NCI-H146 treated with DMSO at 0.1 percent for 48 hours (cell line): Measurements from ENCODE around the gene GEMIN7.

Experiments used
- DNase-seq: peaks from one replicate; lab custom pipeline; 2025; ENCODE audit not compliant: unreplicated experiment; lab: John Stamatoyannopoulos, UW

The GEMIN7 gene, protein sequence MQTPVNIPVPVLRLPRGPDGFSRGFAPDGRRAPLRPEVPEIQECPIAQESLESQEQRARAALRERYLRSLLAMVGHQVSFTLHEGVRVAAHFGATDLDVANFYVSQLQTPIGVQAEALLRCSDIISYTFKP

DNA sequence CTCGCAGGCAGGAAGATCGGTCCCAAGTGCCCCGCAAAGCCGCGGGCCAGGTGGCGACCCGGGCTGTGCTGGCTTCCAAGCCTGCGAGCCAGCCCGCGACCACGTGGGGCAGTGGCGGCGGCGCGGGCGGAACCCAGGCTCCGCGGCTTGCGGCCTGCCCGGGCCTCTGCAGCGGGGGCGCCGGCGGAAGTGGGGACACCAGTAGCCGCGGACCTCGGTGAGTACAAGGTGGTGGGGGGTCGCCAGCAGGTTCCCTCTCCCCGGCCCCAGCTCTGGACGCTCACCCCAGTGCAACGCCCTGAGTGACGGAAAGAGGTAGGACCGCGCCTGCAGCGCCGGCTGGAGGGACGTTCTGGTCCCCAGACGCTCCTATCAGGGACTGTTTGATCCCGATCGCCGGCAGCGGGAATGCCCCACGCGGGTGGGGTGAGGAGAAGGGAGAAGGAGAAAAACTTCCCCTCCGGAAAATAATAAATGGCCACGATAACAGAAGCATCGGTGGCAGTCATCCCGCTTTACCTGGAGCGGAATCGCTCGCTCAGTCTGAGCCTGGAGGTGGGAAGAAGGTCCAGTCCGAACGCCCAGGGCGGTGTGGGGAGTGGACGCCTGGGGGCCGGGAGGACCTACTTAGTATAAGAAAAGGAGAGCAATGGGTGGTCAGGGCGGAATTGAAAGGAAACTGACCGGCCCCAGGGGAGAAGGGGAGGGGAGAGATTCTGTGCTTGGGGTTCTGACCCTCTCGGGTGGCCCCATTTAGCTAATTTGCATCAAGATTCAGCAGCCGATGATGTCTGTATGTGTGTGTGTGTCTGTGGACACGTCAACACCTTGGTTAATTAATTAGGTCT lies at the start of gene GEMIN7:
Gene GEMIN7 (plus strand): TSS at position 198 of the 848 bp plus-strand sequence. CDS start 10,855 bp downstream, outside the sequence.
- peak; percentile 91 for DNase-seq

DNA sequence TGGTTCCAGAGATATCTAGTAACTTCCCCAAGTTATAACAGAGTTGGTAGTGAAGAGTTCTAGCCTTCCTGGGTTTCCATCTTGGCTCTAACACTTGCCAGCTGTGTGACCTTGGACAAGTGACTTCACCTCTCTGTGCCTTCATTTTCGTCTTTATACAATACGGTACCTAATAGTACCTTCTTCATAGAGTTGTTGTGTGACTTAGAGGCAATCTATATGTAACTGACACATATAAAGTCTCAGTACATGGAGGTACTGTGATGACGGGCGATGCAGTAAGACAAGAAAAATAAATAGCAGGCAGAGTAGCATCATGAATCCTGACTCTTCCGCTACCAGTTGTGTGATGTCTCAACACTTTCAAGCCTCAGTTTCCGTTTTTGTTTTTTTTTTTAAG lies 48.2 kb upstream of the GEMIN7 start:
- no peak for DNase-seq

DNA sequence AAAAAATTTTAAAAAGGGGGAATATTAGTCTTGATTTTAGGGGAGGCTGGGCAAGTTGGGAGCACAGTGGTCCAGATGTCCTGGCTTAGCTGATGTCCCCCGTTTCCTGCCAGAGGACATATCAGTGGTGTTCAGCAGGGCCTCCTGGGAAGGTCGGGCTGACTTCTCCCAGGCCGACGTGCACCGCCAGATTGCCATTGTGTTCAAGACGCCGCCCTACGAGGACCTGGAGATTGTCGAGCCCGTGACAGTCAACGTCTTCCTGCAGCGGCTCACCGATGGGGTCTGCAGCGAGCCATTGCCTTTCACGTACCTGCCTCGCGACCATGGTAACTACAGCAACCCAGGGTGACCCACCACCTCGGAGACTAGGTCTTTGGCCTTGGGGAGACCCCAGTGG lies 46.6 kb upstream of the GEMIN7 start:
- no peak for DNase-seq

DNA sequence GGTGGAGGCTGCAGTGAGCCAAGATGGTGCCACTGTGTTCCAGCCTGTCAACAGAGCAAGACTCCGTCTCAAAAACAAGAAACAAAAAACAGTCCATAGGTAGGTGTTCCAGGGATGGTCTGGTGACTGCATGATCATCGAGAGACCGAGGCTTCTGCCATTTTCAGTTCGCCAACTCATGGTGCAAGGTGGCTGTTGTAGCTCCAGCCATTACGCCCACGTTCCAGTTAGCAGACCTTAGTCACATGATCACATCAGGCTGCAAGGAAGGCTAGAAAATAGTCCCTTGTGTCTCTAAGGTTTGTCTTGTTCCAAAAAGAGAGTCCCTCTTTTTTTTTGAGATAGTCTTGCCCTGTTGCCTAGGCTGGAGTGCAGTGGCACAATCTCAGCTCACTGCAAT lies 43.3 kb upstream of the GEMIN7 start:
- no peak for DNase-seq

DNA sequence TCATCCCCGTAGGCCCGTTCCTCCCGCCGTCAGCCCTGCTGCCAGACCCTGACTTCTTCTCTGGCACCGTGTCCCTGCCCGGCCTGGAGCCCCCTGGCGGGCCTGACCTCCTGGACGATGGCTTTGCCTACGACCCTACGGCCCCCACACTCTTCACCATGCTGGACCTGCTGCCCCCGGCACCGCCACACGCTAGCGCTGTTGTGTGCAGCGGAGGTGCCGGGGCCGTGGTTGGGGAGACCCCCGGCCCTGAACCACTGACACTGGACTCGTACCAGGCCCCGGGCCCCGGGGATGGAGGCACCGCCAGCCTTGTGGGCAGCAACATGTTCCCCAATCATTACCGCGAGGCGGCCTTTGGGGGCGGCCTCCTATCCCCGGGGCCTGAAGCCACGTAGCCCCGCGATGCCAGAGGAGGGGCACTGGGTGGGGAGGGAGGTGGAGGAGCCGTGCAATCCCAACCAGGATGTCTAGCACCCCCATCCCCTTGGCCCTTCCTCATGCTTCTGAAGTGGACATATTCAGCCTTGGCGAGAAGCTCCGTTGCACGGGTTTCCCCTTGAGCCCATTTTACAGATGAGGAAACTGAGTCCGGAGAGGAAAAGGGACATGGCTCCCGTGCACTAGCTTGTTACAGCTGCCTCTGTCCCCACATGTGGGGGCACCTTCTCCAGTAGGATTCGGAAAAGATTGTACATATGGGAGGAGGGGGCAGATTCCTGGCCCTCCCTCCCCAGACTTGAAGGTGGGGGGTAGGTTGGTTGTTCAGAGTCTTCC lies 41.5 kb upstream of the GEMIN7 start:
- no peak for DNase-seq

DNA sequence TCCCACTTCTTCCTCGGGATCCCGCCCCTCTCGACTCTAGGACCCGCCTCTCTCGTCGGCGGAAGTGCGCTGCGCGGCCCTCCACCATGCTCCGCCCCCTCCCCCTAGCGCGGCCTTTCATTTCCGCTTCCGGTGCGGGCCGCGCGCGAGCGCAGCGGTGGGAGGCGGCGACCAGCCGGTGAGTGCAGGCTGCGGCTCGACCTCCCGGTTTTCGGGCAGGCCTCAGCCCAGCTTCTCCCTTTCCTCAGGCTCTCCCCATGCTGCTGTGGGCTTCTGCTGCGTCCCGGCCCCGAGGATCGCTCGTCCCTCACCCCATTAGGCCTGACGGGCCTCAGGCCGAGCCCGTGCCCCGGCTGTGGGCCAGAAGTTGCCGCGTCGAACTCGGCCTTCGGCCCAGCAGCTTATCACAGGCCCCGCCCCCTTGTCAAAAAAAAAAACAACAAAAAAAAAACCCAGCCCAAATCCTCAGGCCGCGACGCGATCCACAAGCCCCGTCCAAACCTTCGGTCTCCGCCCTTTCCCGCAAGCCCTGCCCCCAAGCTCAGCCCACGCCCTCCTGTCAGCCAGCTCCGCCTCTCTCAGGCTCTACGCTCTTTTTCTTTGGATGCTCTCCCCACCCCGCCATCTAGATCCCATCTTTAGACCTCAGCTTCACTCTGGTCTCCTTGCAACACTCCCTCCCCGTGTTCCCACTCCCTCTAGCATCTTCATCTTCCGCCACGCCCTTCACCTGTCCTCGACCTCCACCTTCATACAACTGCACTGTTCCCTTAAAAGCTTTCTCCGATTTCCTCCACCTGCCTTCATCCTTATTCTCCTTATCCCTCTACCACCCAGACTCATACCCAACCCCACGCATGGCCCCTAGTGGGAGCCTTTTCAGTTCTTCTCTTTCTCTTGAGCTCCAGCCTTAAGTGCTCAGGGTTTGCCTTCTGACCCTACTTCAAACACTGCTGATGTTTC lies 39.8 kb upstream of the GEMIN7 start, which contains the start of gene CLASRP:
Gene CLASRP (plus strand): TSS at position 115 of the 963 bp plus-strand sequence. CDS start 1,168 bp downstream, outside the sequence.
- DNase-seq, result peak; percentile 92

DNA sequence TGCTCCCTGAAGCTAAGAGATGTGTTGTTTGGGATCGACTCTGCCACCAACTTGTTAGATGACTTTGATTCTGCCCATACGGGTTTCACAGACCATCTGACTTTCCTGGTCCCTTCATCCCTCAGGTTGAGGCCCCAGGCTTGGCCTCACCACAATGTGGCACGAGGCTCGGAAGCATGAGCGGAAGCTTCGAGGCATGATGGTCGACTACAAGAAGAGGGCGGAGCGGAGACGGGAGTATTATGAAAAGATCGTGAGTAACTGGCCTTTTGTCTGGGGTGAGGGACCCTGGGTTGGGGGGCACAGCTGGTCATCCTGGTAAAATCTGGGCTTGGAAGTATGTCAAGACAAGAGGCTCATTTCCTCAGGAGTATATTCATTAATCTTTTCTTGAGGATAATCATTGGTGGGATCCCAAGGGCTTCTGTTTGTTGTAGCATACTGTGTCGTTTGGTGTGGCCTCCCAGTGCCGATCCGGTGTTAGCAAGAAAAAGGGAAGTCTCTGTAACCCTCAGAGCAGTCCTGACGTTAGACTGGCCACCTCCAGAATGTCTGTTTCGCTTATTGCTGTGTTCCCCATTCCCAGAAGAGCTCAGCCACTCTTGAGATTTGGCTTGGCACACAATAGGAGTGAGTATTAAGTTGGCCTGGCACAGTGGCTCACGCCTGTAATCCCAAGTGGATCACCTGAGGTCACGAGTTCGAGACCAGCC lies 38.8 kb upstream of the GEMIN7 start:
- DNase-seq, result no peak

DNA sequence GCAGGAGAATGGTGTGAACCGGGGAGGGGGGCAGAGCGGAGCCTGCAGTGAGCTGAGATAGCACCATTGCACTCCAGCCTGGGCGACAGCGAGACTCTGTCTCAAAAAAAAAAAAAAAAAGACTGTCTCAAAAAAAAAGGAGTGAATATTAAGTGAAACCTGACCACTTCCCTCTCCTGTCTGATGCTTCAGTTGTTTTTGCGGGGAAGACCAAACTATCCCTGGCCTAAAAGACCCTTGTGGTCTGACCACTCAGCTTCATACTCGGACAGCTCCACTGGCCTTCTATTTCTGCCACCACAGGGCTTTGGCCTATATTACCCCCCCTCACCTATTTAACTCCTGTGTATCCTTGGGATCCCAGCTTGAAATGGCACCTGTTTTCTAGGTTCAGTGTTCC lies 37.9 kb upstream of the GEMIN7 start:
- DNase-seq, result no peak

DNA sequence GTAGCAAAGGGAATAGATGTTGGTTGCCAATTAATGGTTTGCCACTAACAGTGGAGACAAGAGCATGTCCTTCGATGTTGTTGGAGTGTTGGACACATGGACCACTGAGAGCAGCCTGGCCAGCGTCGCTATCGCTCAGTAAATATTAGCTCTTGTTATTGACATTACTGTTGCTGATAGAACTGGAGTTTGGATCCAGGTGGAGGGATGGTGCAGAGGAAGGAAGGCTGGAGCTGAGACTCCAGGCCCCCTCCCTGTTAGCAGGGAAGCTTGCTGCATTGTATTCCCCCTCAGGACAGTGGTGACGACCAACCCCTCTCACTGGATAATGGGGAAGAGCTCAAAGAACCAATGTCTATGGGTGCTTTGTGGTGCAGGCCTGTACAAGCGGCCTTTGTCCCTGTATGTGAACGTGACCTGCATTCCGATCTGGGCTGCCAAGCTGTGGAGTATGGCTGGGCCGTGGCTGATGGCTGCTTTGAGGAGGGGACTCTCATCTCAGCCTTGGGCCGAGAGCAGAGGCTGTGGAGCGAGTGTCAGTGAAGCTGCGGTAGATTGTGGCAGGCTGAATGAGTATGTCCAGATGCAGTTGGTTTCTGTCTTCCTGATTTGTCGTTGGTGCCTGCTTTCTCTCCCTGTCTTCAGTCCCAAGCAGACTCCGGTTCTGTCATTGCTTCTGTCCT lies 33.2 kb upstream of the GEMIN7 start:
- DNase-seq, result peak; percentile 13

DNA sequence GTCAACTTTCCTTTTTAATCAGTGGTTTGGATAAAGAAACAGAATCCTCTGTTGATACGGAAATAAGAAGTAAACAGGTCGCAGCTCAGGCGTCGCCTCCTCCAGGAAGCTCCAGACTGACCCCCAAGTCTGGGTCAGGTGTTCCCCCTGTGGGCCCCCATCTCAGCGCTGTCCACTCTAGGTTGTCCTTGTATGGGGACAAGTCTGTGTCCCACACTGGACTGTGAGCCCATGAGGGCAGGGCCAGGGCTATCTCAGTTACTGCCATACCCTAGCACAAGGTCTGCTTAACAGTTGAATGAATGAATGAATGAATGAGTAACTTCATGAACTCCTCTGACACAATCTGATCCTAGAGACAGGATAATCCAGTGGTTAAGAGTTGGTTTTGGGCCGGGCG lies 32.7 kb upstream of the GEMIN7 start:
- DNase-seq, result no peak

DNA sequence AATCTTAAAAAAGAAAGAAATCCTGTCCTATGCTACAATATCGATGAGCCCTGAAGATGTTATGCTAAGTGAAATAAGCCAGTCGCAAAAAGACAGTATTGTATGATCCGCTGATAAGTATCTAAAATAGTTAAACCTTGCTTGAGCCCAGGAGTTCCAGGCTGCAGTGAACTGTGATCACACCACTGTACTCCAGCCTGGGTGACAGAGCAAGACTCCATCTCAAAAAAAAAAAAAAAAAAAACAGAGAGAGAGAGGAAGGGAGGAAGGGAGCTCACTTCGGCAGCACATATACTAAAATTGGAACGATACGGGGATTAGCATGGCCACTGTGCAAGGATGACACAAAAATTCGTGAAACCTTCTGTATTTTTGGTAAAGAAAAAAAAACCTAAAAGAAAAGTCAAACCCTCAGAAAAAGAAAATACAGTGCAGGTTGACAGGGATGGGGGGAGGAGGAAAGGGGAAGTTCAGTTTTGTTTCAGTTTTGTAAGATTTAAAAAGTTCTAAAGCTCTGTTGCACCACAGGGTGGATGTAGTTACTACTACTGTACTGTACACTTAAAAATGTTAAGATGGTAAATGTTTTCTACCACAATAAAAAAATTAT lies 31.8 kb upstream of the GEMIN7 start:
- no peak for DNase-seq

DNA sequence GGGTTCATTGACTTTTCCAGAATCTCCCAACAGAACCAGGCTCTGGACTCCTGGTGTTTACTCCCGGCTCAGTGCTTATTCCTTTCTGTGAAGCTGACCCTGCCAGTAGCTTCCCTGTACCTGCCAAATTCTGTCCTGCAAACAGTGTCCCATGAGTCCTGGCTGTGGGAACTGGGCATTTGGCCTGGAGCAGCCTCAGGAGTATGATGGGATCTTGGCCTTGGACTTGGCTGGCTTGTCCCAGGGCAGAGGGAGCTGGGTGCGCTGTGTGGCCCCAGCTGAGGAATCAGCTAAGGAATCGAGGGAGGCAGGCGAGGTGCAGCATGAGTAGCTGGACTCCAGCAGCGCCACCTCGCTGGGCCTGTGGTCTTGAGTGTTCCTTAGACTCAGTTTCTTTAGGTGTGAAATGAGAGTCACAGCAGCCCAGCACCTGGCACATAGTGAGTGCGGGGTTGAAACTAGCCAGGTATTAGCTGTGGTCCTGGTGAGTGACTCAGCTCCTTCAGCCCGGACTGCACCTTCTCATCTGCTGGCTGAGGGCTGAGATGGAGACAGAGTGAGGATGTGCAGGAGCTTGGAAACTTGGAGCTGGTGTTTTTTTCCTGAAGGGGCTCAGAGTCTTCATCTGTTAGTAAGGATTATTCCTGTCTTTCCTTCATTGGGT lies 29.9 kb upstream of the GEMIN7 start:
- DNase-seq, result no peak

DNA sequence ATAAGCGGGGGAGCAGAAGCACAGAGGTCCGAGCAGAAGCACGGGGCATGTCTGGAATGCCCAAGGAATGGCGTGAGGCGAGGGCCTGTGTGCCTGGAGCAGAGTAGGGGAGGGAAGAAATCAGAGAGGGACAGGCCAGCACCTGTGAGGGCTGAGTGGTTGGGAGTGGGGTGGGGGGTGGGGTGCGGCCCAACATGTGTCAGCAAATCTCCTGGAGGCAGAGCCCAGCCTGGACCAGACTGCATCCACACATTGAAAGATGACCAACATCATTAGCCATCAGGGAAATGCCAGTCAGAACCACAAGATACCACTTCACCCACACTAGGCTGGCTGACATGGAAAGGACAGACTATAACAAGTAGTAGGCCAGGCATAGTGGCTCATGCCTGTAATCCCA lies 29.0 kb upstream of the GEMIN7 start:
- no peak for DNase-seq

DNA sequence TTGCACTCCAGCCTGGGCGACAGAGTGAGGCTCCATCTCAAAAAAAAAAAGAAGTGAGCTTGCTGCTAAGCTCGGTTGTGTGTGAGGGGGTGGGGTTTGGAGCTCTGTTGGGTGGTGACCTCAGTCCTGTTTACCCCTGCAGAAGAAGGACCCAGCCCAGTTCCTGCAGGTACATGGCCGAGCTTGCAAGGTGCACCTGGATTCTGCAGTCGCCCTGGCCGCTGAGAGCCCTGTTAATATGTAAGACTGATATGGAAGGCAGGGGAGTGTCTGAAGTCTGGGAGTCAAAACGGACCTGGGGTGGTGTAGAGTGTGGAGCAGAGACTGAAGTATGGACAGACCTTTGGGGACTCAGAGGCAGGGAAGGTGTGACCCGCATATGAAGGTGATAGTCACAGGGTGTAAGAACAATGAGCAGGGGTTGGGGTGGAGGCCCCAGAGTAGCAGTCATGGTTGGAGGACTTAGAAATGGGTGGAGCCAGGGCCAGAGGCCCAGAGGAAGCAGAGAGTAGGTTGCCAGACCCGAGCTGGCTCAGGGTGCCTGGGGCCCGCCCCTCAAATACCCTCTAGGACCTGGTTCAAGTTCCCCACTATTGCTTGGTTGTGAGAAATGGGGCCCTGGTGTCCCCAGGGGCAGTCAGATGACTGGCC lies 27.0 kb upstream of the GEMIN7 start:
- no peak for DNase-seq

DNA sequence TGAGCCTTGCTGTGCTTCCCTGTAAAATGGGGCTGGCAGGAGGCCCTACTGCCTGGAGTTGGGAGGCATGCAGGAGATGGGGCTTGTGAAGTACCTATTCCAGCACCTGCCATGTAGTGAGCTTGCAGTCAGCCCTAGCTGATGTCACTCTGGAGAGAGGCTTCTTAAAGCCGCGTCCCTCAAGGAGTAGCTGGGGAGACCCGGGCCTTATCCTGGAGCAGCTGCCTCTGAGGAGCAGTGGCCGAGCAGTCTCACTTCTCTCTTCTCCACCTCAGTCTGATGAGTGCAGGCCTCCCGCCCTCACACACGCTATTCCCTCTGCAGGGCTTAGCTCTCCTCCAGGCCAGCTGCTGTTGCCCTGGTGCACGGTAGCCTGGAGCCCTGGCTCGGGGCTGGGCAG lies 22.2 kb upstream of the GEMIN7 start:
- DNase-seq, result no peak

DNA sequence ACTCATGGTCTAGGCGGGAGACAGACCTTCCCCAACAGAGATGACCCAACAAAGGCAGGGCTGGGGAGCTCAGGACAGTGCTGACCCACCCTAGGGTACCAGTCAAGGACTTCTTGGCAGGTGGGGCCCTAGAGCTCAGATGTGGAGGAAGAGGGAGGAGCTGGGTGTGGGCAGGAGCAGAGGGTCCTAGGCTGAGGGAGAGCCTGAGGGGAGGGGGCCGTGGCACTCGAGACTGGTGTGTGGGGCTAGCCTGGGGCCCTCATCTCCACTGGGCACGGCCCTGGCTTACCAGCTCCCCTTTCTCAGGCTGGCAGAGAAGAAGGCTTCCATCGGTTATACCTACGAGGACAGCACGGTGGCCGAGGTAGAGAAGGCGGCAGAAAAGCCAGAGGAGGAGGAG lies 21.6 kb upstream of the GEMIN7 start:
- no peak for DNase-seq

DNA sequence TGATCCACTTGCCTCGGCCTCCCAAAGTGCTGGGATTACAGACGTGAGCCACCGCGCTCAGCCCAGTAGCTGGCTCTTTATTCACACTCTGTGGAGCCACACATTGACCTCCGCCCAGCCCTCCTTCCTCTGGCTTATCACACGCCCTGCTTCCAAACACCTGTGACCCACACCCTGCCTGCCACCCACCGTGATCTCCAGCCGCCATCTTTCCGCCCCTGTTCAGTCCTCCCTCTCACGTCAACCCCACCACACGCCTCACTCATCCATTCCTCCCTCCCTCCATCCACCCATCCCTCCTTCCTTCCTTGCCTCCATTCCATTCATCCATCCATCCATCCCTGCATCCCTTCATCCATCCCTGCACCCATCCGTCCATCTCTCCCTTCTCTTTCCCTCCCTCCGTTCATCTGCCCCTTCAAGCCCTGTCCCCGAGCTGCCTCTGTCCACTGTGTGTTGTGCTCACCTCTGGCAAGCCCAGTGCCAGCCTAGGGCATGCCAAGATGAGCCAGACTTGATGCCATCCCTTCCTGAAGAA lies 20.4 kb upstream of the GEMIN7 start:
- no peak for DNase-seq
